Globus pallidus (tissue), 1 donor: ENCODE results near the gene CYFIP1.
"Not testable (repeated sequence)": the region's sequence is repeated elsewhere in the genome, so short reads cannot be mapped to it uniquely, and the experiment has no call there.

ENCODE experiments used
- DNase-seq: peaks from one replicate; pipeline ENCODE4 v3.0.0-alpha.2; 2015; ENCODE audit warnings: low spot score

CYFIP1 gene

DNA sequence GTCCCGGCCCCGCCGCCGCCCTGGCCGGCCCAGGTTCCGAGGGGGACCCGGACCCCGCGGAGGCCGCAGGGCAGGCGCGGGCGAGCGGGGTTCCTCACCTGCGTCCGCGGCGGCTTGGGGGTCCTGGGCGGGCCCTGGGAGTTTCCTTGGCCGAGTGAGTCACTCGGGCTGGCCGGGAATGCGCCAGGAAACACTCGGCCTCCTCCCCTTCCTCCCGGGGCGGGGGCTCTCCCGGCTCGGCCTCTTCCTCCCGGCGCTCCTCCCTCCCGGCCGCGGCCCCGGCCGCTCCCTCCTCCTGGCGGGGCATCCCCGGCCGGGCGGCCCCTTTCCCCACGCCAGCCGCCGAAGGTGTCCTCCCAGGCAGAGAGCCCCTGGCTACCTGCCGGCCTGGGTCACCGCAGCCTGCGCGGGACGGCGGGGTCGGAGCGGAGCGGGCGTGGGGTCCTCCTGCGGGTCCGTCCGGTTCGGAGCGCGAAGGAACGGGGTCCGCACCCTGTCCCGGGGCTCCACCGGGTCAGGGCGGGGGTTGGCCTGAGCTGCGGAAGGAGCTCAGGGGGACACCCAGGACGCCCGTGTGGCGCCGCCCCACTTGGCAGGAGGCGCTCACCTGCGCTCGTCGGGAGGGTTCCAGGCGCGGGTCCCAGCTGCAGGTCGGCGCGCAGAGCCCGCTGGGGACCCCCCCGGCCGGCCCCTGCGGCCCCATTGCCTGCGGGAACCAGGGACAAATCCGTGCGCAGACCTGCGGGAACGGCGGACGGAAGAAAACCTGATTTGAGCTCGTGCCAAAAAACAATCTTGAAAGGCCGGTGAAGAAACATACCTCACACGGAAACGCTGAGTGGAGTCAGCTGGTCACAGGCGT lies at the start of gene CYFIP1:
Gene CYFIP1 (minus strand): TSS at position 180 of the 862 bp plus-strand sequence. CDS start 33,083 bp downstream, outside the sequence.
- no peak for DNase-seq

DNA sequence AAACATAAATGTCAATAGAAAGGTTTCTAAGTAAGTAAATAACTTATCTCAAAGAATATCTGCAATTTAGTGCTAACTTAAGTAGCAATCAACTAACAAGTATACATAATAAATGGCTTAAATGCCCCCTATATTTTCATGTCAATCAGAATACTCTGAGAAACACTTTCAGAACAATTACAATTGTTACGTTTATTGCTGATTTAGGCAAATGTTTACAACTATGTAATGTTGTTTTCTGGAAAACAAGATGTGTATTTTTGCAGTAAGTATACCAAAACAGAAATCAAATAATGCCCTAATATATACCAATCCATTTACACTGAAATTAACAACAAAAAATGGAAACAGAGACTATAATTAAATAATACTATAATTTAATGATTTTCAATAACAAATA lies 46.0 kb upstream of the CYFIP1 start:
- DNase-seq, result no peak

DNA sequence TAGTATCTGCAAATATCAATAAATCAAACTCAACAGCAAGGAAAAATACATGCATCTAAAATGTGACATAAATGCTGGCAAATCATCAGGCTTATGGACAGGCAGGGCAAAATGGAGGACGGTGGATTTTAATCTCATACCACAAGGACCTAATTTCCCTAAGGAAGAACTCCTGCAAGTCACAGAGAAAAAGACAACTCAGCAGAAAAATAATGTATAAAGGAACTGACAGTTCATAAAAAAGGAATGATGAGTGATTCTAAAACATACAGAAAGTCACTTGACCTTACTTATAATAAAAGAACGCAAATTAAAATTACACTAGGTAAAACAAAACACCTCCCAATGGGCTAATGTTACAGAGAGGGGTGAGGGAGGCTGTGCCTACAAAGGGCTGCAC lies 42.0 kb upstream of the CYFIP1 start:
- DNase-seq, result no peak

DNA sequence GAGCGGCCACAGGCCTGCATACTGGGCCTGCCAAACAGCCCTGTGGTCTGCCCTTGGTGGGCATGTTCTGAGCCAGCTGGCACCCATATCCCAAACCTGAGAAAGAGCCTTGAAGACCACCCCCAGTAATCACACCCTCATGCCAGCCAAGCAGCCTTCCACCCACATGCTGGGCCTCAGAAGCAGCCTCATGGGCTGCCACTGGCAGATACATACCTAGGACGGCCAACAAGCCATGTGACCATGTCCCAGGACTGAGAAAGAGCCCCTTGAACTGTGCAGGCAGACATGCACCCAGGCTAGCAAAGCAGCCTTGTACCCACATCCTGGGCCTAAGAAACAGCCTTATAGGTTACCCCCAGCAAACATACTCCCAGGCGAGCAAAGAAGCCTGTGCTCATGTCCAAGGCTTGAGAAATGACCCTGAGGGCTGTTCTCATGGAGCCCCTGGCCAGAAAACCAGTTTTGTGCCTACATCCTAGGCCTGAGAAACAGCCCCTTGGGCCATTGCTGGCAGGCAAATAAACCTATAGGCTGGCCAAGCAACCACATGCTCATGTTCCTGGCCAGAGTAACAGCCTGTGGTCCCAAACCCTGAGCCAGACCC lies 34.3 kb upstream of the CYFIP1 start:
- DNase-seq, result no peak

DNA sequence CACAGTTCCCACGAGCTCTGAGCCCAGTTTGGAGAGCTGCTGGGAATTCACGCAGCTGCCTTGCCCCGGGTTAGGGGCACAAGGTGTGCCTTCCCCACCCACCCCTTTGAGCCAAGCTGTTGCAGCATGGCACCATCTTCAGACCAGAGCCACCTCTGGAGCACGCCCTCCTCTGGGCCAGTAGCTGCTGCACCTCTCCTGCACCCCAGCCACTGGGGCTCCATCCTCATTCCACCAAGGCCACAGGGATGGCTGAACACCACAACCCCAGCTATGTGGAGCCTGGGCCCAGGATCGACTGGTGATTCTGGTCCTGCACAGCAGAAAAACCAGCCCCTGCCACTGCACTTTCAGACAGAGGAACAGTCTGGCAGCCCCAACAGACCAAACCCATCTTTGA lies 33.5 kb upstream of the CYFIP1 start:
- DNase-seq, result no peak

DNA sequence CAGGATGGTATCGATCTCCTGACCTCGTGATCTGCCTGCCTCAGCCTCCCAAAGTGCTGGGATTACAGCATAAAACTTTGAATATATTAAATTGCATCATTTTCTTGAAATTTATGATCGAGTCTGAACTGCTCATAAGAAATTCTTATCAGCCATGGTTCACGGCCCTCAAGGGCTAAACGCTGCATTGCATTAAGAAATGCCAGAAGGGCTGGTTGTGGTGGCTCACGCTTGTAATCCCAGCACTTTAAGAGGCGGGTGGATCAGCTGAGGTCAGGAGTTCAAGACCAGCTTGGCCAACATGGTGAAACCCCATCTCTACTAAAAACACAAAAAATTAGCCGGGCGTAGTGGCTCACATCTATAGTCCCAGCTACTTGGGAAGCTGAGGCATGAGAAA lies 32.4 kb upstream of the CYFIP1 start:
- DNase-seq, result not testable (repeated sequence)

DNA sequence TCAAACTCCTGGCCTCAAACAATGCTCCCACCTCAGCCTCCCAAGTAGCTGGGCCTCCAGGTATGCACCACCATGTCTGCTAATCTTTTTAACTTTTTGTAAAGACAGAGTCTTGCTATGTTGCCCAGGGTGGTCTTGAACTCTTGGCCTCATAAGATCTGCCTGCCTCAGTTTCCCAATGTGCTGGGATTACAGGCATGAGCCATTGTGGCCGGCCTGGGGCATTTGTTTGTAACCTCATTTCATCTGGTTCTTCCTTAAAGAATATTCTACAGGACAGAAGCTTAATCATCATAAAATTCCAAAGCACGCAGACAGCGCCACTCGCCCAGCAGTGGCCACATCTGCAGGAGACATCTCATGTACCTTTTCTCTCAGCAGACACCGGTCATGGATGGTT lies 23.6 kb upstream of the CYFIP1 start:
- no peak for DNase-seq

DNA sequence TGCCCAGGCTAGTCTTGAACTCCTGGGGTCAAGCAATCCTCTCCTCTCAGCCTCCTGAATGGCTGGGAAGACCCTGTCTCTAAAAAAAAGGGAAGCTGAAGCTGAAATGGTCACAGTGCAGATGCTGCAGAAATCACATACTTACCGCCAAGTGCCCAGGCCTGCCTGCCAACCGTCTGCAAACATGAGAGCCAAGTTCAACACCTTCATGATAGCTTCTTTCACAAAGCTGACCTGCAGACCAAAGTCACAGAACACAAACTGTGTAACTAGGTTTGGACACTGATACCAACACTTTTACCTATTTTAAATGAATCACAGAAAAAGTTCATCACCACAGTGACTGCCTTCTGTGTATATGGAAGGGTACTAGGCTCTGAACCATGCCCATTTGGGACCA lies 22.8 kb upstream of the CYFIP1 start:
- no peak for DNase-seq

DNA sequence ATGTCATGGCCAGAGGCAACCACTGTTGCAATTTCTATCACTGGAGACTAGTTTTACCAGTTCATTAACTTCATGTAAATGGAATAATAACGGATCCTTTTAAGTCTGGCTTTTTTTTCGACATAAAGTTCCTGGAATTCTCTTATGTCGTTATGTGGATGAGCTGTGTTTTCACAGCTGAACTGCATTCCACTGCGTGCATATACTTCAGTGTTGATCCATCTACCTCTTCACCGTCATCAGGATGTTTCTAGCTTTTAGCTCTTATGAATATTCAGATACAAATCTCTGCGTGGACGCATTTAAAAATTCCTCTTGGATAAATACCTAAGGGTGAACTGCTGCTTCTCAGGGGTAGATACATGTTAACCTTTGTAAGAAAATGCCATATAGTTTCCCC lies 15.6 kb upstream of the CYFIP1 start:
- DNase-seq, result no peak

DNA sequence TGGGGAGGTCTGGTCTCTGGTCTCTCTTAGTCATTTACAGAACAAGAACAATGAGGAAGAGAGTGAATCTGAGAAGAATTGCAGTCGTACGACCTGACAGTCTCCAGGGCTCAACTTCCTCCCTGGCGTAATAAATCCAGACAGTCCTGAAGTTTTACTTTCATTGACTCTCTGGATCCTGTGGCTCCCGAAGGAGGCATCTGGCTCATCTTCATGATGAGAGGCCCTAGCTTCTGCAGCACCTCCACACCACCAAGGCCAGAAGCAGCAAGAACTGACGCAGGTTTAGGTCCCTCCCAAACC lies 11.8 kb upstream of the CYFIP1 start:
- no peak for DNase-seq

DNA sequence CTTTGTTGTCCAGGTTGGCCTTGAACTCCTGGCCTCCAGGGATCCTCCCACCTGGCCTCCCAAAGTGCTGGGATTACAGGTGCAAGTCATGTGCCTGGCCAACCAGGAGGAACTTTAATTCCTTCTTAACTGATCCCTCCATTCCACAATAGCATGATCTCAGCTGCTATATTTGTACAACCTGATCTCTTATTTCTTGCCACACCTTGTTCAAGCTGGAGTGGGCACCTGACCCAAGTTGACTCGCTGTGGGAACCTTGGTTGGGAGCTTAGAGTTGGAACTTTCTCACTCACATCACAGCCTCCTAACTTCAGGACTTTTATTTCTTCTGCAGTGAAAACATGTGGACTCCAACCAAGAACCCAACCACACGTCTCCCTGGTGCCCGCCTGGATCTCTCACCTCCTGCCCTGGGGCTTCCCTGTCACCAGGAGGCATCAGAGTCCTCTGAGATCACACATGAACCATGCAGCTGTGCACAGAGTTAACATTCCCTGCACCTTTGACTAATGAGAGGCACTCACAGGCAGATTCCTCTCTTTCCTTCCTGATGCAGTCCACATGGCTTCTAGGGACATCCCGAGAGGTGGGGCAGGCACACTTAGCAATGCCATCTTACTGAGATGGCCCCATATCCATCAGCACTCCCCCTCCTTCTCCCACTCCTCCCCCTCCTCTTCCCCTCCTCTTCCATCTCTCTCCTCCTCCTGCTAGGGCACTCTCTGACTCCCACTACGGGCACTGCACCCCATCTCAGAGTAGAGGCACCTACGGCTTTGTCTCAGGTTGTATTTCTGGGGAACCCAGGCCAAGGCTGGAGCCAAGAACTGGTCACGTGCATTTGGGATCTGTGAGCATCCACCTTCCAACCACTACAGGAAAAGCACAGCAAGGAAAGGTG lies 9.7 kb upstream of the CYFIP1 start:
- DNase-seq, result no peak

DNA sequence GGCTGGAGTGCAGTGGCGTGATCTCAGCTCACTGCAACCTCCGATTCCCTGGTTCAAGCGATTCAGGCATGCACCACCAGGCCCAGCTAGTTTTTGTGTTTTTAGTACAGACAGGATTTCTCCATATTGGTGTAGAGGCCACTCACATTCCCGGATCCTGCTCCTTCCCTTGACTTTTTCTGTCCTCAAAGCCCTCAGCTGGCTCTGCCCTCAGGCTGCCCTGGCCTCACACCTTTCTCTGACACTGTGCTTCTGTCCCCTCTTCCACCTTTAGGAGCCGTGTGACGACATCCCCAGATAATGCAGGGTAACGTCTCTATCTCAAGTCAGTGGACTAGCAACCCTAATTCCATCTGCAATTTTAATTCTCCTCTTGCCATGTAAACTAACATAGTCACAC lies 8.6 kb upstream of the CYFIP1 start:
- DNase-seq, result no peak

DNA sequence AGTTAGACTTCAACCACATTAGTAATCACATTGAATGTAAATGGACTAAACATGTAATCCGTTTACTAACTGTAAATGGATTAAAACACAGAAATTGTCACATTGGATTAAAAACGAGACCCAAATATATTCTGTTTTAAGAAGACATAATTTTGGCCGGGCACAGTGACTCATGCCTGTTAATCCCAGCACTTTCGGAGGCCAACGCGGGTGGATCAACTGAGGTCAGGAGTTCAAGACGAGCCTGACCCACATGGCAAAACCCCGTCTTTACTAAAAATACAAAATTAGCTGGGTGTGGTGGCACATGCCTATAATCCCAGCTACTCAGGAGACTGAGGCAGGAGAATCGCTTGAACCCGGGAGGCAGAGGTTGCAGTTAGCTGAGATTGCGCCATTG lies 1.8 kb upstream of the CYFIP1 start:
- DNase-seq, result not testable (repeated sequence)

DNA sequence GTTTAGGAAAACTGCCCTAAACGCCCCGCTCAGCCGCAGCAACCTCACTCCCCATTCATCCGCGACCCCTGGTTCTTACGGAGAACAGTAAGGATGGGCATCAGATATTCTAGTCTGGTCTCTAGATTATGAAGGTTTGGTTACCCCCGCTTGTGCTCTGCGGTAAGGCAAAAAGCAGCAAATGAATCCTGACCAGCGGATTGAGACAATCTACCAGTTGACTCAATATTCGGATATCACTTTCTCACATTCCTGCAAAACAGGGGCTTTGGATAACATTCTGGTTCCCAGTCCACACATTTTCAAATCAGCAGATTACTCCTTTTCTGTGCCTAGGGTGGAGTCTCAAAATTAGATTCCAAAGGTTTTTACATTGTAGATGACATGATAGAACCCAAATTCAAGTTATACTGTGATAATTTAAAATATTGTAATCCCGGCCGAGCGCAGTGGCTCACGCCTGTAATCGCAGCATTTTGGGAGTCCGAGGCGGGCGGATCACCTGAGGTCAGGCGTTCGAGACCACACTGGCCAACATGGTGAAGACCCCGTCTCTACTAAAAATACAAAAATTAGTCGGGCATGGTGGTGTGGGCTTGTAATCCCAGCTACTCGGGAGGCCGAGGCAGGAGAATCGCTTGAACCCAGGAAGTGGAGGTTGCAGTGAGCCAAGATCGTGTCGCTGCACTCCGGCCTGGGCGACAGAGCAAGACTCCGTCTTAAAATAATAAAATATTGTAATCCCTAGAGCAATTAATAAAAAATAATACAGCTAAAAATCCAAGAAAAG lies 1.1 kb upstream of the CYFIP1 start:
- no peak for DNase-seq

DNA sequence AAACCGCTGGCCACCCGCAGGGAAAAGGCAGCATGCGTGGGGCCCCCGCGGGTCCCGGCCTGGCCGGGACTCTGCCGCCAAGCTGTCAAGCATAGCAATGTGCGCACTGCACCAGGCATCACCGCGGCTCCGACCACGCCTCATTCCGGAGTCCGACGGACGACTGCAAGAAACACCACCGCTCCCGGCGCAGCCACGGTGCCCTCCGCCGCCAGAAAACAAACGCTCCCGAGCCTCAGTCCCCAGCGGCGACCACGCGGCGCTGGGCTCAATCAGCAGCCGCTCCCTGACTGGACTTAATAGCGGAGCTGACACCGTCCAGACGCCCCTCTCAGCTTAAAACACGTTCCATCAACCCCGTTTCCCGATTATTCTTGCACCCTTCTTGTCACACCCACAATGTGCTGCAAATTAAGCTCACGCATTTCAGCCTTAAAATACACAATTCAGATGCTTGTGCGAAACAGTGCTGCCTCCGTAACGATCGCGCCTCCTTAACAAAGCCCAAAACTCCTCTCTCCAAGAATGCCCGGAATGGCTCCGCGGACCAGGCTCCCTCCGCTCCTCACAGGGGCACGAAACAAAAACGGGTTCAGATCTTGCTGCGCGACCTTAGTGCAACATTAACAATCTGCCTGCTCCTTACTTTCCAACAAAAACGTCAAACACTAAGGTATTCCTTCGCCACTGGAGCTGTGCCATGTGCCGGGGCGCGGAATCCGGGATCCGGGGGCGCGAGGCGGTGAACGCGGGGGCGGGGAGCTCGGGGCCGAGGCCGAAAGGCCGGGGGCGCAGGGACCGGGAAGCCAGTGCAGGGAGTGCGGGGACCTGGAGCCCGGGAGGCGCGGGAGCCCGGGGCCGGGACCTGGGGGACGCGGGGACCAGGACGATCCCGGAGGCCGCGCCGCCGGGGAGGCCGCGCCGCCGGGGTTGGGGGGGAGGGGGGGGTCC lies 655 bp downstream of the CYFIP1 start:
- DNase-seq, result no peak

DNA sequence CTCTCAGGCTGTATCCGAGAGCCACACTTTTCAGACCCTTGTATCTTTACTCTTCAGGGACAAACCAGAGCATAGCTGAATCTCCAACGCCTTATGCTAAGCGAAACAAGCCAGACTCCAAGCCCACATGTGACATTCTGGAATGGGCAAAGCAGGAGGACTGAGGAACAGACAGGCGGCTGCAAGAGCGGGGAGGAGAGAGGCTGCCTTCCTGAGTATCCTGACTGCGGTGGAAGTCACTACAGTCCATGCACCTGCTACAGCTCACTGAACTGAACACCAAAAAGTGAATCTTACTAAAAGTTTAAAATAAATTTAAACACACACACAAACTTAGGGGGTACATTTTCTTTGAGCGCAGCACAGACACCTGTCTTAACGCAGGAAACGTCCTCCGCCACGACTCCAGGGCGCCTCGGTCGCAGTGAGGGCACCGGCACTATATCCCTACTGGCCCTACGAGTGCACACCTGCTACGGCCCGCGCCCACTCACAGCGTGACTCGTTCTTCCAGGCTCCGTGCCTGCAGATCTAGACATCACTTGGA lies 1.4 kb downstream of the CYFIP1 start:
- DNase-seq, result no peak

DNA sequence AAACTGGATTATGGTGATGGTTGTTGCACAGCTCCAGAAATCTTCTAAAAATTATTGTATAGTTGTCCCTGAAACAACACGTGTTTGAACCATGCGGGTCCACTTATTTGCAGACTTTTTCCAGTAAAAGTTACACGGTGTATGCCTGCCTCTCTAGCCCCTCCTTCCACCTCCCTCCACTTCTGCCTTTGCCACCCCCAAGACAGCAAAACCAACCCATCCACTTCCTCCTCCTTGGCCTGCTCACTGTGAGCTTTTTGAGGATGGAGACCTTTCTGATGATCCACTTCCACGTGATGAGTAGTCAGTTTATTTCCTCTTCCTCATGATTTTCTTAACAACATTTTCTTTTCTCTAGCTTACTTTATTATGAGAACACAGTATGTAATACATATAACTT lies 5.4 kb downstream of the CYFIP1 start:
- no peak for DNase-seq

DNA sequence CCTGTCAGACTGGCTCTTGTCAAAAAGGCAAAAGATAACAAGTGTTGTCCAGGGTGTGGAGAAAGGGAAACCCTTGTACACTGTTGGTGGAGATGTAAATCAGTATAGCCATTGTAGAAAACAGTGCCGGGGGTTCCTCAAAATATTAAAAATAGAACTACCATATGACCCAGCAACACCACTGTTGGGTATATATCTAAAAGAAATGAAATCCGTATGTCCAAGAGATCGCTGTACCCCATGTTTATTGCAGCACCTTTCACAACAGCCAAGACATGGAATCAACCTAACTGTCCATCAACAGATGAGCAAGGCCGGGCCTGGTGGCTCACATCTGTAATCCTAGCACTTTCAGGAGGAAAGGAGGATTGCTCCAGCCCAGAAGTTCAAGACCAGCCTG lies 6.2 kb downstream of the CYFIP1 start:
- DNase-seq, result no peak

DNA sequence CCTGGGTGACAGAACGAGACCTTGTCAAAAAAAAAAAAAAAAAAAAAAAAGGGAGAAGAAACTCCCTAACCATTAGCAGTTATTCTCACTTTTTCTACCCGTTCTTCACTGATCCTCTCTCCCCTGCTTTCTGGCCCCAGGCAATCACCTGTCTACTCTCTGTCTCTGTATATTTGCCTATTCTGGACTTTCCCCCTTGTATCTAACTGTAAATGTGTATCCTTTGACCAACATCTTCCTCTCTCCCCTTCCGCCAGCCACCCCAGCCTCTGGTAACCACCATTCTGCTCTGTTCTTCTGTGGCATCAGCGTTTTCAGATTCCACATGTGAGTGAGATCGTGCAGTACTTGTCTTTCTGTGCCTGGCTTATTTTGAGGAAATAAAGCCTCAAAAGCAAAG lies 6.9 kb downstream of the CYFIP1 start:
- DNase-seq, result no peak

DNA sequence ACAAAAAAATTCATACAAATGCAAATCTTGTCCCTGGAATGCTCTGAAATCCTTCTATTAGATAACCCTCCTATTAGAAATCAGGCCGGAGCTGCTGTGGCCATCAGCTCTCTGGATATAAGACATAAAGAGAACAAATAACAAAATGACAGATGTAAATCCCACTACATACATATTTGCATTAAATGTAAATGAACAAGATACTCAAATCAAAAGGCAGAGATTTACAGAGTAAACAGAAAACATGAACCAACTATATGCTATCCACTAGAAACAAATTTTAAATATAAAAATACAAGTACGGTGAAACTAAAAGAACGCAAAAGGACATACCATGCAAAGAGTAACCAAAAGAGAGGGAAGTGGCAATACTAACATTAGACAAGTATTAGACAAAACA lies 10.7 kb downstream of the CYFIP1 start:
- no peak for DNase-seq

DNA sequence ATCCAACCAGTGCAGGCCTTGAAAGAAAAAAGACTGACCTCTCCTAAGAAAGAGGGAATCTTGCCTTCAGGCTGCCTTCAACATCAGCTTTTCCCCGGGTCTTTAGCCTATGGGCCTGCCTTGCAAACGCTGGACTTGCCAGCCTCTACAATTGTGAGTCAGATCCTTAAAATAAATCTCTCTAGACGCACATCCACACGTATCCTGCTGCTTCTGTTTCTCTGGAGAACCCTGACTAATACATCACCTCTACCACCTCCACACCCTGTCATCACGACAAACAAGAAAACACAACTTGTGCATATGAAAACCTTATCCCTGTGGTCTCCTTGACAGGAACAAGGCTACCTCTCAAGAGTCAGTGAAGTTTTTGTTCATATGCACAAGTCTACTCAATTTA lies 11.8 kb downstream of the CYFIP1 start:
- no peak for DNase-seq
